HL-60 (cell line): ENCODE data around the gene PRDX6.

ENCODE experiments used
- DNase-seq, 2 experiments: peaks; one replicate each; pipeline ENCODE4 v3.0.0-alpha.2; 2010 to 2020; ENCODE audit warnings: low read depth in 1 of 2, low spot score in 1 of 2
- H3K27ac ChIP-seq: fragments of 250-450 bp; sonication (Bioruptor Pico); replicated peaks from 2 replicates; pipeline ENCODE4 v1.5.1; 2020; ENCODE audit warnings: mild to moderate bottlenecking, moderate library complexity
- H3K27me3 ChIP-seq: fragments of 250-450 bp; sonication (Bioruptor Pico); 2 replicates; pipeline ENCODE4 v1.5.1; 2021; ENCODE audit warnings: mild to moderate bottlenecking, moderate library complexity; ENCODE audit not compliant: insufficient read depth, poor library complexity, severe bottlenecking
- H3K4me3 ChIP-seq: replicated peaks from 2 replicates; pipeline ENCODE4 v1.5.1; 2011; ENCODE audit warnings: mild to moderate bottlenecking, control low read depth, low read length; ENCODE audit not compliant: insufficient read depth
- CTCF ChIP-seq: IDR thresholded peaks from one replicate; pipeline ENCODE4 v1.5.1; 2011; ENCODE audit warnings: low read length, control low read depth, inconsistent platforms; ENCODE audit not compliant: insufficient read depth
- GABPA ChIP-seq: IDR thresholded peaks from 2 replicates; pipeline ENCODE4 v1.6.1; 2012; ENCODE audit warnings: low read depth
- POLR2AphosphoS5 ChIP-seq: IDR thresholded peaks from 2 replicates; pipeline ENCODE4 v1.6.1; 2012; ENCODE audit warnings: low read depth
- SPI1 ChIP-seq: IDR thresholded peaks from 2 replicates; pipeline ENCODE4 v1.6.1; 2012; ENCODE audit warnings: low read depth, mild to moderate bottlenecking, borderline replicate concordance
- TF ChIP-seq, protein P1 (sequence below): IDR thresholded peaks from 2 replicates; pipeline ENCODE4 v1.6.1; 2012; ENCODE audit warnings: low read depth; ENCODE audit not compliant: insufficient replicate concordance

Gene PRDX6

DNA sequence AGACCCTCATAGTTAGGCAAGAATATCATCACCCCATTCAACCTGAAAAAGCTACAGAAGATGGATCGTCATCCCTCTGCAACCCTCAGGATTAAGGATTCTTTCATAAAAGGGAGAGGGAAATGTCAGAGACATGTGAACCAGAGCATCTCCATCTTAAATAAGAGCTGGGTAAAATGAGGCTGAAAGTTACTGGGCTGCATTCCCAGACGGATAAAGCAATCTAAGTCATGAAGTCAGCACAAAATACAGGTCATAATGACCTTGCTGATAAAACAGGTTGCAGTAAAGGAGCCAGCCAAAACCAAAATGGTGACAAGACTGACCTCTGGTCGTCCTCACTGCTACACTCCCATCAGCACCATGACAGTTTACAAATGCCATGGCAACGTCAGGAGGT is 22.6 kb downstream of the PRDX6 start:
- DNase-seq: no peak
- Histone ChIP-seq H3K27ac (no peak overlapping the region), H3K4me3 (no peak overlapping the region), H3K27me3 (no peaks in the 10 kb centered on the region)
- TF ChIP-seq CTCF (no peak), SPI1 (no peak), GABPA (no peak), POLR2AphosphoS5 (no peak)
- TF ChIP-seq, protein P1, sequence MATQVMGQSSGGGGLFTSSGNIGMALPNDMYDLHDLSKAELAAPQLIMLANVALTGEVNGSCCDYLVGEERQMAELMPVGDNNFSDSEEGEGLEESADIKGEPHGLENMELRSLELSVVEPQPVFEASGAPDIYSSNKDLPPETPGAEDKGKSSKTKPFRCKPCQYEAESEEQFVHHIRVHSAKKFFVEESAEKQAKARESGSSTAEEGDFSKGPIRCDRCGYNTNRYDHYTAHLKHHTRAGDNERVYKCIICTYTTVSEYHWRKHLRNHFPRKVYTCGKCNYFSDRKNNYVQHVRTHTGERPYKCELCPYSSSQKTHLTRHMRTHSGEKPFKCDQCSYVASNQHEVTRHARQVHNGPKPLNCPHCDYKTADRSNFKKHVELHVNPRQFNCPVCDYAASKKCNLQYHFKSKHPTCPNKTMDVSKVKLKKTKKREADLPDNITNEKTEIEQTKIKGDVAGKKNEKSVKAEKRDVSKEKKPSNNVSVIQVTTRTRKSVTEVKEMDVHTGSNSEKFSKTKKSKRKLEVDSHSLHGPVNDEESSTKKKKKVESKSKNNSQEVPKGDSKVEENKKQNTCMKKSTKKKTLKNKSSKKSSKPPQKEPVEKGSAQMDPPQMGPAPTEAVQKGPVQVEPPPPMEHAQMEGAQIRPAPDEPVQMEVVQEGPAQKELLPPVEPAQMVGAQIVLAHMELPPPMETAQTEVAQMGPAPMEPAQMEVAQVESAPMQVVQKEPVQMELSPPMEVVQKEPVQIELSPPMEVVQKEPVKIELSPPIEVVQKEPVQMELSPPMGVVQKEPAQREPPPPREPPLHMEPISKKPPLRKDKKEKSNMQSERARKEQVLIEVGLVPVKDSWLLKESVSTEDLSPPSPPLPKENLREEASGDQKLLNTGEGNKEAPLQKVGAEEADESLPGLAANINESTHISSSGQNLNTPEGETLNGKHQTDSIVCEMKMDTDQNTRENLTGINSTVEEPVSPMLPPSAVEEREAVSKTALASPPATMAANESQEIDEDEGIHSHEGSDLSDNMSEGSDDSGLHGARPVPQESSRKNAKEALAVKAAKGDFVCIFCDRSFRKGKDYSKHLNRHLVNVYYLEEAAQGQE: no peak

DNA sequence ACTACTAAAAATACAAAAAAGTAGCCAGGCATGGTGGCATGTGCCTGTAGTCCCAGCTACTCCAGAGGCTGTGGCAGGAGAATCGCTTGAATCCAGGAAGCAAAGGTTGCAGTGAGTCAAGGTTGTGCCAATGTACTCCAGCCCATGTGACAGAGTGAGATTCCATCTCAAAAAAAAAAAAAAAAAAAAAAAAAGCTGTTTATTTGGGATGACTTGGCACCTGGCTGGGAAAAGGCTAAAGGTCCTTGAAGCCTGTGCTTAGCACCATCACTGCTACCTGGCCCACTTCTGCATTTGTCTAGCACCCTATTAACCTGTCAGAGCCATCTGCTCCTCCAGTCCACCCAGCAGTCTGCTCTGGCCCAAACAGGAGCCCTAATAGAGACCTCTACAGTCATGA is 25.0 kb downstream of the PRDX6 start:
- Histone ChIP-seq H3K27ac (no peak overlapping the region), H3K27me3 (no peaks in the 10 kb centered on the region), H3K4me3 (no peak overlapping the region)
- no peak for DNase-seq
- TF ChIP-seq SPI1 (no peak), CTCF (no peak), POLR2AphosphoS5 (no peak), GABPA (no peak)
- TF ChIP-seq, protein P1: no peak

DNA sequence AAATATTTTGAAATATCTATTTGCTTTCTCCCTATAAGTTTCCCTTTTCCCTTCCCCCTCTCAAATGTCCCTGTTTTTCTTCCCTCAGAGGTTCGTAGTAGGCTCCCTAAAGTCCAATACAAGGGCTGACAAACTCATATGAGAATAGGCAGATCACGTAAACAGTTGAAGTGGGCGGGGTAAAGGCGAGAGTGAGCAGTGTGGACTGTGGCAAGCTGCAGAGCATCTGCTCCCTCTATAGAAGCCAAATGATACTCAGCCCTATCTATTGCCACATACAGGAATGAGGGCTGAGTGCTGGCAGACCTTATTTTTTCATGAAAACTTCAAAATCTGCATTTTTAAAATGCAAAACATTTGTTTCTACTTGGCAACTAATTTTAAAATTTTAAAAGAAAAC is 26.3 kb downstream of the PRDX6 start:
- Histone ChIP-seq H3K27me3 (no peaks in the 10 kb centered on the region), H3K27ac (no peak overlapping the region), H3K4me3 (no peak overlapping the region)
- DNase-seq: no peak
- TF ChIP-seq, protein P1: no peak
- no peak for TF ChIP-seq CTCF
- TF ChIP-seq POLR2AphosphoS5: no peak
- TF ChIP-seq GABPA: no peak
- TF ChIP-seq SPI1: no peak
